H1 (cell line): ENCODE data around the gene CMKLR1. TPM values are rescaled to one million over a fixed set of nuclear protein-coding genes. Genes with fewer than 3 reads are reported as not detected.
A peak's percentile ranks its signal among the peaks of the same experiment; 100 is the strongest.

Source experiments
- CTCF ChIA-PET: fragments of 300-600 bp; sonication (Branson Sonifier 250); formaldehyde crosslinking; loops from one replicate; lab custom pipeline; 2021; ENCODE audit not compliant: partially characterized antibody; lab: Charles Lee
- POLR2A ChIA-PET: fragments of 300-600 bp; sonication (Branson Sonifier 250); formaldehyde crosslinking; loops from one replicate; lab custom pipeline; 2021; ENCODE audit warnings: inconsistent platforms; ENCODE audit not compliant: partially characterized antibody; lab: Charles Lee
- DNase-seq, 2 experiments: peaks; one replicate each; pipeline versions ENCODE4 v3.0.0 to v3.0.0-alpha.2; 2010 to 2022; ENCODE audit warnings: low spot score in 2 of 2, low read depth in 1 of 2, mixed read lengths in 1 of 2
- FAIRE-seq: peaks from 2 replicates; lab custom pipeline; 2011; peaks lifted over from hg19 to GRCh38; lab: Jason Lieb, UNC
- H2AFZ ChIP-seq: 2 replicates; pipeline ENCODE4 v1.8.1; 2012; ENCODE audit warnings: low read length, inconsistent platforms
- H2AK5ac ChIP-seq: 2 replicates; pipeline ENCODE4 v1.6.1; 2013; ENCODE audit warnings: low read depth, low read length
- H2BK120ac ChIP-seq: replicated peaks from 2 replicates; pipeline ENCODE3; 2013; ENCODE audit warnings: low read depth, low read length, inconsistent platforms
- H2BK12ac ChIP-seq: 2 replicates; pipeline ENCODE4 v1.6.1; 2013; ENCODE audit warnings: low read depth, low read length
- H2BK15ac ChIP-seq: 2 replicates; pipeline ENCODE4 v1.6.1; 2013; ENCODE audit warnings: low read length
- H2BK20ac ChIP-seq: 2 replicates; pipeline ENCODE4 v1.6.1; 2013; ENCODE audit warnings: low read length
- H2BK5ac ChIP-seq: 2 replicates; pipeline ENCODE4 v1.6.1; 2013; ENCODE audit warnings: low read depth, low read length
- H3K14ac ChIP-seq: 2 replicates; pipeline ENCODE4 v1.6.1; 2013; ENCODE audit warnings: inconsistent platforms; ENCODE audit not compliant: insufficient read length
- H3K18ac ChIP-seq: 2 replicates; pipeline ENCODE4 v1.6.1; 2013; ENCODE audit warnings: low read length; ENCODE audit errors: extremely low read depth
- H3K23ac ChIP-seq: 2 replicates; pipeline ENCODE4 v1.6.1; 2013; ENCODE audit warnings: inconsistent platforms; ENCODE audit not compliant: insufficient read length
- H3K23me2 ChIP-seq: 2 replicates; pipeline ENCODE4 v1.6.1; 2013; ENCODE audit warnings: low read depth, low read length
- H3K27ac ChIP-seq: 2 replicates; pipeline ENCODE4 v1.6.1; 2011; ENCODE audit warnings: low read depth, low read length, inconsistent platforms
- H3K27me3 ChIP-seq, 4 experiments: replicated peaks in 1 of 4; 1 replicate in 1 of 4; 2 replicates in 3 of 4; pipeline versions ENCODE4 v1.6.1 to v1.8.1; 2011 to 2013; ENCODE audit warnings: low read length in 3 of 4, mild to moderate bottlenecking in 3 of 4, inconsistent platforms in 2 of 4, mixed read lengths in 2 of 4, moderate library complexity in 1 of 4; ENCODE audit not compliant: control insufficient read depth in 3 of 4, insufficient read depth in 3 of 4; ENCODE audit errors: extremely low read depth in 1 of 4
- H3K36me3 ChIP-seq, 4 experiments: 2 replicates each; pipeline versions ENCODE4 v1.6.1 to v1.8.1; 2011 to 2013; ENCODE audit warnings: mild to moderate bottlenecking in 4 of 4, low read length in 3 of 4, moderate library complexity in 2 of 4, control low read depth in 1 of 4, inconsistent platforms in 1 of 4; ENCODE audit not compliant: insufficient read depth in 4 of 4, control insufficient read depth in 2 of 4
- H3K4ac ChIP-seq: replicated peaks from 2 replicates; pipeline ENCODE3; 2013; ENCODE audit warnings: low read length, low read depth, mixed read lengths, inconsistent platforms; ENCODE audit not compliant: insufficient read length
- H3K4me1 ChIP-seq, 4 experiments: replicated peaks in 1 of 4; 1 replicate in 1 of 4; 2 replicates in 3 of 4; pipeline versions ENCODE4 v1.6.1 to v1.8.1; 2011 to 2013; ENCODE audit warnings: low read length in 3 of 4, inconsistent platforms in 2 of 4, mixed read lengths in 1 of 4; ENCODE audit not compliant: insufficient read depth in 4 of 4, control insufficient read depth in 3 of 4
- H3K4me2 ChIP-seq, 2 experiments: 2 replicates each; pipeline versions ENCODE4 v1.6.1 to v1.8.1; 2011 to 2013; ENCODE audit warnings: low read depth in 2 of 2, low read length in 2 of 2, control low read depth in 1 of 2, inconsistent platforms in 1 of 2, mild to moderate bottlenecking in 1 of 2; ENCODE audit not compliant: insufficient read depth in 1 of 2
- H3K4me3 ChIP-seq, 4 experiments: fragments of 200-600, 300-600 bp in 1 of 4; sonication (generic), shearing (Covaris generic), sonication (Bioruptor Twin) in 1 of 4; 2 replicates each; pipeline versions ENCODE4 v1.5.1 to v1.8.1; 2011 to 2016; ENCODE audit warnings: low read length in 4 of 4, low read depth in 3 of 4, control low read depth in 2 of 4, inconsistent platforms in 2 of 4, mild to moderate bottlenecking in 2 of 4, mixed read lengths in 1 of 4, moderate library complexity in 1 of 4; ENCODE audit not compliant: insufficient read depth in 2 of 4; ENCODE audit errors: extremely low read depth in 1 of 4
- H3K56ac ChIP-seq: replicated peaks from 2 replicates; pipeline ENCODE3; 2013; ENCODE audit warnings: low read depth, mild to moderate bottlenecking, mixed read lengths, low read length, inconsistent platforms; ENCODE audit not compliant: insufficient read length
- H3K79me1 ChIP-seq: 2 replicates; pipeline ENCODE4 v1.6.1; 2013; ENCODE audit warnings: low read depth, low read length, control low read depth
- H3K79me2 ChIP-seq, 2 experiments: 2 replicates each; pipeline versions ENCODE4 v1.6.1 to v1.8.1; 2012 to 2013; ENCODE audit warnings: low read length in 2 of 2, mild to moderate bottlenecking in 2 of 2, inconsistent platforms in 1 of 2; ENCODE audit not compliant: insufficient read depth in 2 of 2, control insufficient read depth in 1 of 2
- H3K9ac ChIP-seq, 4 experiments: replicated peaks in 1 of 4; 1 replicate in 1 of 4; 2 replicates in 3 of 4; pipeline versions ENCODE4 v1.6.1 to v1.8.1; 2011 to 2013; ENCODE audit warnings: low read depth in 3 of 4, low read length in 3 of 4, control low read depth in 2 of 4, mild to moderate bottlenecking in 2 of 4, moderate library complexity in 2 of 4, inconsistent platforms in 1 of 4; ENCODE audit errors: extremely low read depth in 1 of 4
- H3K9me3 ChIP-seq, 2 experiments: 2 replicates each; pipeline versions ENCODE4 v1.6.1 to v1.8.1; 2012 to 2013; ENCODE audit warnings: mild to moderate bottlenecking in 2 of 2, moderate library complexity in 2 of 2, control low read depth in 1 of 2, inconsistent platforms in 1 of 2, low read depth in 1 of 2, low read length in 1 of 2, mixed read lengths in 1 of 2; ENCODE audit not compliant: insufficient read depth in 2 of 2
- H4K20me1 ChIP-seq, 2 experiments: replicated peaks in 1 of 2; 2 replicates each; pipeline versions ENCODE3 to v1.8.1; 2011 to 2013; ENCODE audit warnings: inconsistent platforms in 2 of 2, low read length in 2 of 2, mild to moderate bottlenecking in 1 of 2; ENCODE audit not compliant: insufficient read depth in 2 of 2, control insufficient read depth in 1 of 2
- H4K5ac ChIP-seq: 2 replicates; pipeline ENCODE4 v1.6.1; 2013; ENCODE audit warnings: low read length, low read depth, mixed read lengths, inconsistent platforms; ENCODE audit not compliant: insufficient read length
- H4K8ac ChIP-seq: 2 replicates; pipeline ENCODE4 v1.8.0; 2013; ENCODE audit warnings: mild to moderate bottlenecking, moderate library complexity, low read length, inconsistent platforms; ENCODE audit not compliant: insufficient read depth; ENCODE audit errors: extremely low read depth
- H4K91ac ChIP-seq: replicated peaks from 2 replicates; pipeline ENCODE3; 2013; ENCODE audit warnings: low read length, mixed read lengths, inconsistent platforms; ENCODE audit not compliant: insufficient read length
- CTCF ChIP-seq, 3 experiments: IDR thresholded peaks; 1 replicate in 2 of 3; 2 replicates in 1 of 3; pipeline versions ENCODE4 v1.5.1 to v1.6.1; 2011; ENCODE audit warnings: low read length in 3 of 3, mild to moderate bottlenecking in 3 of 3, inconsistent platforms in 2 of 3, low read depth in 1 of 3, moderate library complexity in 1 of 3; ENCODE audit not compliant: insufficient read depth in 1 of 3; ENCODE audit errors: control extremely low read depth in 1 of 3
- KDM1A ChIP-seq: fragments of 200-600, 300-600 bp; sonication (generic); IDR thresholded peaks from 2 replicates; pipeline ENCODE4 v1.7.1; 2016; ENCODE audit warnings: mild to moderate bottlenecking, low read length, borderline replicate concordance
- RAD21 ChIP-seq, 2 experiments: IDR thresholded peaks in 1 of 2; conservative IDR thresholded peaks in 1 of 2; 2 replicates each; pipeline ENCODE4 v1.6.1; 2011; ENCODE audit warnings: low read depth in 2 of 2, low read length in 2 of 2, improper control_type of control experiment in 1 of 2, inconsistent platforms in 1 of 2, mild to moderate bottlenecking in 1 of 2, moderate library complexity in 1 of 2
- SP2 ChIP-seq: IDR thresholded peaks from 2 replicates; pipeline ENCODE4 v1.6.1; 2012; ENCODE audit warnings: mild to moderate bottlenecking, low read length, inconsistent platforms
- WGBS, 2 experiments: shearing (Covaris generic) in 1 of 2; methylation state at CpG; one replicate each; pipeline versions ENCODE4 v1.1.6 to v1.1.7; 2013 to 2015; ENCODE audit warnings: low lambda C conversion rate in 2 of 2, mixed read lengths in 2 of 2, inconsistent platforms in 1 of 2, low coverage in 1 of 2, missing lambda C conversion rate in 1 of 2; ENCODE audit not compliant: insufficient replicate concordance in 2 of 2, insufficient coverage in 1 of 2, insufficient read length in 1 of 2; ENCODE audit errors: extremely low coverage in 1 of 2, missing lambda C conversion rate in 1 of 2; 5-methylcytosine and 5-hydroxymethylcytosine counted together
- polyA plus RNA-seq, 7 experiments: library from polyadenylated mRNA; depleted of rRNA in 3 of 7; stranded (reverse) in 5 of 7; unstranded in 2 of 7; fragments of >200 nt in 5 of 7; fragments of 200-250 nt in 2 of 7; gene quantifications; 1 replicate in 5 of 7; 2 replicates in 1 of 7; 4 replicates in 1 of 7; pipeline versions ENCODE4 v1.2.1 to v1.2.3, GENCODE V29; 2011 to 2013; ENCODE audit warnings: missing spikeins in 2 of 7, mixed read lengths in 2 of 7
- total RNA-seq: library from RNA; stranded (reverse); fragmentation: NEBNext Ultra II Directional; extraction: Animal tissue kit (Norgen Biotek cat#: 25700); gene quantifications from 2 replicates; pipeline ENCODE4 v1.2.1, GENCODE V29; 2021

CMKLR1 gene
- total and polyA plus RNA-seq, 2 of the 8 experiments (the other 6 are each of a cell fraction or from before 2014, with no cell fraction given): 2.1 to 2.8 TPM

GRCh38 chr12:108382437-108382801, 43.3 kb upstream of the CMKLR1 start:
- DNase-seq: no peak
- no peak overlapping the region for H4K5ac ChIP-seq
- H3K4me1 ChIP-seq: no peaks in the 10 kb centered on the region
- H3K79me2 ChIP-seq: no peaks in the 10 kb centered on the region
- no peak overlapping the region for H3K23ac ChIP-seq
- no peak overlapping the region for H4K91ac ChIP-seq
- no peak overlapping the region for H2BK15ac ChIP-seq
- no peak overlapping the region for H3K27ac ChIP-seq
- no peak overlapping the region for H3K14ac ChIP-seq
- no peak overlapping the region for H3K4me3 ChIP-seq
- 87% methylated on average over 1 of the region's 1 CpG; no CpG with 5 or more reads in 1 of the 2 experiments for WGBS, 2 experiments
- no peak overlapping the region for H2BK120ac ChIP-seq
- no peak for FAIRE-seq
- no peaks in the 10 kb centered on the region for H3K23me2 ChIP-seq
- H3K9ac ChIP-seq: no peak overlapping the region
- ChIA-PET CTCF (interaction anchor here (0.6 to 2.5 kb wide), 12 partner anchors 9 to 390 kb away, joined by 3 to 9 read pairs (median 4); partner anchors contain the start of gene CMKLR1), POLR2A (interaction anchor here (1.1 kb wide), 1 partner anchor 74 kb away, joined by 4 read pairs; no protein-coding TSS in a partner anchor)
- no peak overlapping the region for H3K4me2 ChIP-seq
- no peak overlapping the region for H2BK5ac ChIP-seq
- H3K79me1 ChIP-seq: no peaks in the 10 kb centered on the region
- no peak overlapping the region for H4K8ac ChIP-seq
- no peaks in the 10 kb centered on the region for H4K20me1 ChIP-seq
- H2BK20ac ChIP-seq: no peak overlapping the region
- no peaks in the 10 kb centered on the region for H3K36me3 ChIP-seq
- H3K27me3 ChIP-seq: no peaks in the 10 kb centered on the region
- no peak overlapping the region for H3K4ac ChIP-seq
- no peak overlapping the region for H2BK12ac ChIP-seq
- TF ChIP-seq RAD21 (IDR thresholded peaks at IDR 0.05 in 1 of 2, conservative IDR thresholded peaks at IDR 0.05 in 1 of 2; ENCODE audit: low read depth in 2 of 2, low read length in 2 of 2): peak; percentile 38 to 50
- TF ChIP-seq CTCF (IDR thresholded peaks at IDR 0.05; ENCODE audit: control extremely low read depth in 1 of 3, insufficient read depth in 1 of 3, low read depth in 1 of 3, low read length in 3 of 3): peak; percentile 3 to 23 (median 10); a peak in 2 of 4 replicates
- TF ChIP-seq SP2: no peak
- TF ChIP-seq KDM1A: no peak
- no peak overlapping the region for H3K18ac ChIP-seq
- H2AK5ac ChIP-seq: no peak overlapping the region
- H3K56ac ChIP-seq: no peak overlapping the region
- no peak overlapping the region for H2AFZ ChIP-seq
- peaks cover 5 to 7% of the 10 kb centered on the region in 2 experiments; a peak in 2 of 4 replicates for H3K9me3 ChIP-seq
